OCI-LY3 (cell line): ENCODE measurements around the gene CCS.
"Not testable (repeated sequence)": the region's sequence is repeated elsewhere in the genome, so short reads cannot be mapped to it uniquely, and the experiment has no call there.

Experiments
- H2AFZ ChIP-seq: fragments of 200-600, 300-600 bp; shearing (Covaris generic); 2 replicates; pipeline ENCODE4 v1.6.0; 2014; ENCODE audit warnings: antibody characterized with exemption, low read depth, low read length
- H3K27ac ChIP-seq: fragments of 200-600, 300-600 bp; sonication (generic); 2 replicates; pipeline ENCODE4 v1.5.1; 2014; ENCODE audit warnings: mild to moderate bottlenecking, low read length, moderate library complexity, mixed read lengths
- H3K27me3 ChIP-seq: fragments of 200-600, 300-600 bp; sonication (generic); 2 replicates; pipeline ENCODE4 v1.6.1; 2014; ENCODE audit warnings: low read depth, low read length, mixed read lengths
- H3K36me3 ChIP-seq: fragments of 200-600, 300-600 bp; sonication (generic); replicated peaks from 2 replicates; pipeline ENCODE3; 2014; ENCODE audit warnings: low read depth, low read length, mixed read lengths
- H3K4me1 ChIP-seq: fragments of 300-600, 200-600 bp; sonication (generic); 2 replicates; pipeline ENCODE4 v1.6.1; 2014; ENCODE audit warnings: low read length, mixed read lengths
- H3K4me2 ChIP-seq: fragments of 200-600, 300-600 bp; sonication (generic); 2 replicates; pipeline ENCODE4 v1.6.1; 2014; ENCODE audit warnings: low read length, mixed read lengths
- H3K4me3 ChIP-seq: fragments of 300-600, 200-600 bp; sonication (generic); 2 replicates; pipeline ENCODE4 v1.5.1; 2014; ENCODE audit warnings: antibody characterized with exemption, mild to moderate bottlenecking, low read length, moderate library complexity
- H3K79me2 ChIP-seq: fragments of 300-600, 200-600 bp; shearing (Covaris generic); 2 replicates; pipeline ENCODE4 v1.6.1; 2014; ENCODE audit warnings: mild to moderate bottlenecking, low read length, mixed read lengths
- H3K9ac ChIP-seq: fragments of 300-600, 200-600 bp; shearing (Covaris generic); 2 replicates; pipeline ENCODE4 v1.6.0; 2014; ENCODE audit warnings: mild to moderate bottlenecking, low read length, moderate library complexity
- H3K9me3 ChIP-seq: fragments of 200-600, 300-600 bp; shearing (Covaris generic); 2 replicates; pipeline ENCODE4 v1.6.1; 2014; ENCODE audit warnings: low read length, mixed read lengths; ENCODE audit not compliant: insufficient read depth
- H4K20me1 ChIP-seq: fragments of 200-600, 300-600 bp; sonication (generic); 2 replicates; pipeline ENCODE4 v1.6.1; 2016; ENCODE audit warnings: low read length, mixed read lengths; ENCODE audit not compliant: insufficient read depth
- CTCF ChIP-seq: fragments of 200-600, 300-600 bp; sonication (generic); IDR thresholded peaks from 2 replicates; pipeline ENCODE4 v1.5.1; 2014; ENCODE audit warnings: antibody characterized with exemption, low read length, low read depth
- EZH2phosphoT487 ChIP-seq: fragments of 200-600 bp; shearing (Covaris generic); IDR thresholded peaks from 2 replicates; pipeline ENCODE4 v1.6.1; 2018; ENCODE audit warnings: antibody characterized with exemption, mixed run types, low read depth

Gene CCS

GRCh38 chr11:66637557-66638176, 44.7 kb downstream of the CCS start:
- no peaks in the 10 kb centered on the region for H3K9me3 ChIP-seq
- H2AFZ ChIP-seq = no peak overlapping the region
- H3K27ac ChIP-seq = peak overlapping the region; percentile 51
- H4K20me1 ChIP-seq = peaks cover 42% of the 10 kb centered on the region
- no peaks in the 10 kb centered on the region for H3K27me3 ChIP-seq
- H3K4me2 ChIP-seq = peak overlapping the region; percentile 85
- peak overlapping the region; percentile 71 for H3K9ac ChIP-seq
- H3K4me3 ChIP-seq = peak overlapping the region; percentile 77
- H3K79me2 ChIP-seq = peaks cover 97% of the 10 kb centered on the region
- peaks cover 42% of the 10 kb centered on the region for H3K4me1 ChIP-seq
- peaks cover 58% of the 10 kb centered on the region for H3K36me3 ChIP-seq
- TF ChIP-seq CTCF (no peak), EZH2phosphoT487 (no peak)

- no peak within 1 kb of the TSS for H2AFZ ChIP-seq
- H3K9me3 ChIP-seq = no peaks in the 10 kb centered on the region
- peaks cover 58% of the 10 kb centered on the region for H3K36me3 ChIP-seq
- peaks cover 42% of the 10 kb centered on the region for H3K4me1 ChIP-seq
- H3K4me3 ChIP-seq = peak within 1 kb of the TSS; percentile 90
- no peaks in the 10 kb centered on the region for H3K27me3 ChIP-seq
- H4K20me1 ChIP-seq = peaks cover 50% of the 10 kb centered on the region
- H3K79me2 ChIP-seq = peaks cover 97% of the 10 kb centered on the region
- TF ChIP-seq EZH2phosphoT487 = no peak
- peak; percentile 31 for TF ChIP-seq CTCF
- H3K27ac ChIP-seq = peak within 1 kb of the TSS; percentile 65
- peak within 1 kb of the TSS; percentile 83 for H3K9ac ChIP-seq
- peak within 1 kb of the TSS; percentile 86 for H3K4me2 ChIP-seq
Observed at GRCh38 chr11:66638177-66639065, 45.4 kb downstream of the CCS start, which contains the start of gene RBM4. TSS of gene RBM4 (plus strand) at chr11:66638703. CDS start at chr11:66639712, 1,009 bp downstream.

- H4K20me1 ChIP-seq = peaks cover 58% of the 10 kb centered on the region
- H3K36me3 ChIP-seq = peaks cover 61% of the 10 kb centered on the region
- no peaks in the 10 kb centered on the region for H3K9me3 ChIP-seq
- H3K4me1 ChIP-seq = peaks cover 42% of the 10 kb centered on the region
- H3K27me3 ChIP-seq = no peaks in the 10 kb centered on the region
- H3K27ac ChIP-seq = peak overlapping the region; percentile 65
- H3K4me2 ChIP-seq = peak overlapping the region; percentile 86
- no peak overlapping the region for H2AFZ ChIP-seq
- TF ChIP-seq CTCF (no peak), EZH2phosphoT487 (no peak)
- H3K4me3 ChIP-seq = peak overlapping the region; percentile 90
- H3K9ac ChIP-seq = peak overlapping the region; percentile 83
- peaks cover 97% of the 10 kb centered on the region for H3K79me2 ChIP-seq
Observed at GRCh38 chr11:66639066-66639813, 46.3 kb downstream of the CCS start.

- Histone ChIP-seq H3K4me3 (peak overlapping the region; percentile 90), H3K4me1 (peaks cover 42% of the 10 kb centered on the region), H3K9ac (peak overlapping the region; percentile 83; the same call in 1 of the 2 replicates), H3K4me2 (peak overlapping the region; percentile 86), H4K20me1 (peaks cover 62% of the 10 kb centered on the region), H3K79me2 (peaks cover 97% of the 10 kb centered on the region), H3K36me3 (peaks cover 62% of the 10 kb centered on the region)
- H3K9me3 ChIP-seq, H3K27me3 ChIP-seq, H2AFZ ChIP-seq, H3K27ac ChIP-seq: not testable (repeated sequence)
Observed at GRCh38 chr11:66639814-66640340, 46.9 kb downstream of the CCS start.
